GM12878 (cell line): ENCODE measurements around the gene ERCC1. TPM values are rescaled to one million over a fixed set of nuclear protein-coding genes. Genes with fewer than 3 reads are reported as not detected.
A peak's percentile ranks its signal among the peaks of the same experiment; 100 is the strongest.

ENCODE experiments used
- ATAC-seq: fragments of 200-7000 bp; cut with Tn5 transposase; 3 replicates; pipeline ENCODE4 v1.9.1; 2020; ENCODE audit warnings: mild to moderate bottlenecking, moderate library complexity
- BruUV-seq: library from RNA; stranded (reverse); fragments of 400-500 nt; replicated peaks from 2 replicates; lab custom pipeline; 2021; lab: Mats Ljungman, UMichigan
- CTCF ChIA-PET: fragments of 300-600 bp; sonication (Branson Sonifier 250); formaldehyde crosslinking; extraction: SDS; loops from one replicate; lab custom pipeline; 2021; ENCODE audit warnings: inconsistent platforms; lab: Yijun Ruan, JAX
- POLR2A ChIA-PET: fragments of 350-600 bp; formaldehyde crosslinking; extraction: SDS; loops from one replicate; lab custom pipeline; 2021; ENCODE audit warnings: inconsistent platforms; lab: Charles Lee
- RAD21 ChIA-PET: fragments of 300-600 bp; sonication (Branson Sonifier 250); formaldehyde crosslinking; loops from one replicate; lab custom pipeline; 2023; ENCODE audit warnings: antibody characterized with exemption; ENCODE audit not compliant: unreplicated experiment; lab: Charles Lee
- SMC1A ChIA-PET: fragments of 300-600 bp; sonication (Branson Sonifier 250); formaldehyde crosslinking; loops from one replicate; lab custom pipeline; 2023; ENCODE audit not compliant: unreplicated experiment, uncharacterized antibody; lab: Charles Lee
- DNase-seq: peaks from one replicate; pipeline ENCODE4 v3.0.0-alpha.2; 2011; ENCODE audit warnings: low read depth, low spot score
- FAIRE-seq: peaks from 3 replicates; lab custom pipeline; 2011; peaks lifted over from hg19 to GRCh38; lab: Jason Lieb, UNC
- H2AFZ ChIP-seq: 2 replicates; pipeline ENCODE4 v1.6.0; 2011; ENCODE audit warnings: low read depth, low read length, control low read depth; ENCODE audit not compliant: control insufficient read depth
- H3K27ac ChIP-seq: 2 replicates; pipeline ENCODE4 v1.5.1; 2011; ENCODE audit warnings: control low read depth; ENCODE audit not compliant: control insufficient read depth, insufficient read depth
- H3K27me3 ChIP-seq, 2 experiments: replicated peaks in 1 of 2; 2 replicates each; pipeline versions ENCODE4 v1.6.0 to v1.6.1; 2011; ENCODE audit warnings: low read length in 1 of 2; ENCODE audit not compliant: control insufficient read depth in 2 of 2, insufficient read depth in 2 of 2
- H3K36me3 ChIP-seq, 2 experiments: 2 replicates each; pipeline ENCODE4 v1.5.1; 2011; ENCODE audit warnings: low read length in 1 of 2; ENCODE audit not compliant: control insufficient read depth in 2 of 2, insufficient read depth in 2 of 2
- H3K4me1 ChIP-seq: 2 replicates; pipeline ENCODE4 v1.6.1; 2011; ENCODE audit warnings: mild to moderate bottlenecking, low read length, moderate library complexity, mixed read lengths; ENCODE audit not compliant: control insufficient read depth, insufficient read depth
- H3K4me2 ChIP-seq: 2 replicates; pipeline ENCODE4 v1.6.0; 2011; ENCODE audit warnings: control low read depth; ENCODE audit not compliant: control insufficient read depth, insufficient read depth
- H3K4me3 ChIP-seq: fragments of 200-600 bp; sonication (generic); 2 replicates; pipeline ENCODE4 v1.5.1; 2016
- H3K79me2 ChIP-seq: 2 replicates; pipeline ENCODE4 v1.6.0; 2011; ENCODE audit warnings: low read length; ENCODE audit not compliant: control insufficient read depth, insufficient read depth
- H3K9ac ChIP-seq: 2 replicates; pipeline ENCODE4 v1.8.0; 2011; ENCODE audit warnings: low read length, control low read depth, mixed read lengths; ENCODE audit not compliant: control insufficient read depth, insufficient read depth
- H3K9me3 ChIP-seq: replicated peaks from 3 replicates; pipeline ENCODE4 v1.5.1; 2011; ENCODE audit warnings: mild to moderate bottlenecking, low read length; ENCODE audit not compliant: control insufficient read depth, insufficient read depth
- H4K20me1 ChIP-seq: 2 replicates; pipeline ENCODE4 v1.6.0; 2011; ENCODE audit not compliant: control insufficient read depth, insufficient read depth
- EP300 ChIP-seq, 2 experiments: fragments of 150-350 bp in 1 of 2; IDR thresholded peaks; 2 replicates each; pipeline ENCODE4 v1.6.1; 2011 to 2012; ENCODE audit warnings: low read depth in 2 of 2, low read length in 2 of 2, borderline replicate concordance in 1 of 2, improper control_type of control experiment in 1 of 2, inconsistent platforms in 1 of 2; ENCODE audit not compliant: control insufficient read depth in 1 of 2
- GATAD2B ChIP-seq: fragments of 450-650 bp; conservative IDR thresholded peaks from 2 replicates; pipeline ENCODE4 v1.6.1; 2017; ENCODE audit warnings: low read depth, mild to moderate bottlenecking, moderate library complexity
- HDGF ChIP-seq: fragments of 450-650 bp; IDR thresholded peaks from 2 replicates; pipeline ENCODE4 v1.6.1; 2016; ENCODE audit warnings: antibody characterized with exemption
- LARP7 ChIP-seq: fragments of 450-650 bp; IDR thresholded peaks from 2 replicates; pipeline ENCODE4 v1.6.1; 2017; ENCODE audit warnings: mild to moderate bottlenecking
- NFIC ChIP-seq: IDR thresholded peaks from 2 replicates; pipeline ENCODE4 v1.6.1; 2012; ENCODE audit warnings: low read depth, mild to moderate bottlenecking, inconsistent platforms, low read length, moderate library complexity
- NR2F1 ChIP-seq: fragments of 450-650 bp; conservative IDR thresholded peaks from 2 replicates; pipeline ENCODE4 v1.6.1; 2017; ENCODE audit warnings: mild to moderate bottlenecking
- PAX5 ChIP-seq: IDR thresholded peaks from 2 replicates; pipeline ENCODE4 v1.6.1; 2011; ENCODE audit warnings: low read depth, low read length, borderline replicate concordance
- YBX1 ChIP-seq: fragments of 450-650 bp; IDR thresholded peaks from 2 replicates; pipeline ENCODE4 v1.6.1; 2016; ENCODE audit warnings: antibody characterized with exemption
- WGBS: methylation state at CpG from one replicate; pipeline ENCODE4 v1.1.6; 2016; ENCODE audit warnings: low lambda C conversion rate; ENCODE audit not compliant: insufficient replicate concordance, insufficient coverage; ENCODE audit errors: missing lambda C conversion rate; 5-methylcytosine and 5-hydroxymethylcytosine counted together
- in situ Hi-C: fragments of 300-500 bp; cut with MboI; formaldehyde crosslinking; loops from 9 replicates; pipeline ENCODE4 v1.14.3; 2018; ENCODE audit warnings: mixed read lengths
- intact Hi-C: fragments of 100-400 bp; cut with micrococcal nuclease; formaldehyde crosslinking; loops from one replicate; pipeline ENCODE4 v1.14.2; 2022; ENCODE audit not compliant: unreplicated experiment
- polyA plus RNA-seq, 11 experiments: library from polyadenylated mRNA; depleted of rRNA in 4 of 11; unstranded in 6 of 11; stranded (reverse) in 5 of 11; fragments of >200 nt; fragmentation: Nextera tagmentation in 4 of 11; fragmentation: Illumina TruSeq in 1 of 11; extraction: Ambion mirVana in 4 of 11; extraction: Trizol in 1 of 11; gene quantifications; 1 replicate in 1 of 11; 2 replicates in 10 of 11; pipeline versions ENCODE4 v1.2.1 to v1.2.3, GENCODE V29; 2011 to 2016; ENCODE audit warnings: inconsistent platforms in 2 of 11, missing spikeins in 2 of 11, low read depth in 1 of 11
- total RNA-seq, 4 experiments: library from RNA; depleted of rRNA in 3 of 4; stranded (reverse); fragments of >200 nt in 3 of 4; fragmentation: Illumina TruSeq in 1 of 4; extraction: Trizol in 1 of 4; gene quantifications; 2 replicates each; pipeline versions ENCODE4 v1.2.1 to v1.2.3, GENCODE V29; 2013 to 2021

Gene ERCC1
- total and polyA plus RNA-seq, 10 of the 15 experiments (the other 5 are each of a cell fraction or from before 2014, with no cell fraction given), result 14.7 to 104 (median 61.1) TPM

DNA sequence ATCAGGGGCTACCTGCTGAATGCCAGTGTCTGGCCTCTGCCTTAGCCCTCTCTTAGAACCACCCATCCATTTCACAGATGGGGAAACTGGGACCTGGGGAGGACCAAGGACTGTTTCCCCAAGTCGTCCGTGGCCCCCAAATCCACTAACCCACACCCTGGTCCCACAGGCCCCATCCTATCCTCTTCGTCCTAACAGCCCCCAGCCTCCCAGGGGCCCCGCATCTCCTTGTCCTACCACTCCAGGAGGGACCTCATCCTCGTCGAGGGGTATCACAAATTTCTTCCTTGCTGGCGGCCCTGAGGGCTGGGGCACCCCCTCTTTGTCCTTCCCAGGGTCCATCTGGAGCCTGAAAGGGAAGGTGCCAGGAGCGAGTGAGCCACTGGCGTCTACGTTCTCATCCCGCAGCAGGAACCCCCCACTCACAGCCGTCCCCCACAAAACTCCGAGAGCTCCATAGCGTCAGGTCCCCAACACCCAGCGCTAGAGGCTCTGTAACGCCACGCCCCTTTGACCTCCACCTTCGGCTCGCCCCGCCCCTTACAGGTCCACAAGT lies 606 bp downstream of the ERCC1 start:
- ChIA-PET POLR2A (interaction anchor here (0.5 to 2.4 kb wide), 4 partner anchors 16 to 138 kb away, joined by 3 to 16 read pairs (median 3); partner anchors contain the start of gene PPP1R13L), SMC1A (no interaction called here), RAD21 (interaction anchor here (0.6 to 2.3 kb wide), 5 partner anchors 19 to 219 kb away, joined by 3 to 8 read pairs (median 3); partner anchors contain the start of gene PPP1R13L), CTCF (interaction anchor here (0.6 to 3.0 kb wide), 4 partner anchors 26 to 83 kb away, joined by 3 to 25 read pairs (median 4); no protein-coding TSS in a partner anchor)
- peak overlapping the region; percentile 91 for H3K27ac ChIP-seq
- peak overlapping the region; percentile 99 for H3K4me2 ChIP-seq
- peak overlapping the region; percentile 54 for H2AFZ ChIP-seq
- FAIRE-seq (no peak), DNase-seq (no peak), ATAC-seq (no peak)
- intact Hi-C loops (no loop called here), in situ Hi-C loops (no loop called here)
- H3K4me3 ChIP-seq, result peak overlapping the region; percentile 82
- 6% methylated on average over 20 of the region's 20 CpGs for WGBS
- TSS peak; percentile 70 for BruUV-seq
- H3K4me1 ChIP-seq, result peaks cover 38% of the 10 kb centered on the region
- H3K9ac ChIP-seq, result peak overlapping the region; percentile 80
- H3K27me3 ChIP-seq, result no peaks in the 10 kb centered on the region
- no peaks in the 10 kb centered on the region; a peak in 1 of 4 replicates for H3K36me3 ChIP-seq
- no peaks in the 10 kb centered on the region for H3K9me3 ChIP-seq
- H3K79me2 ChIP-seq, result peaks cover 16% of the 10 kb centered on the region
- H4K20me1 ChIP-seq, result no peaks in the 10 kb centered on the region
- TF ChIP-seq NFIC (no peak), LARP7 (peak; percentile 55; the same call in 1 of the 2 replicates), EP300 (IDR thresholded peaks at IDR 0.05; ENCODE audit: borderline replicate concordance in 1 of 2, control insufficient read depth in 1 of 2, low read depth in 2 of 2, low read length in 2 of 2) (no peak), HDGF (peak; percentile 98), YBX1 (no peak), PAX5 (no peak), GATAD2B (0 out of 2 replicates have a peak, but pooled peaks have one; percentile 8), NR2F1 (peak; percentile 96)
